ENCODE results near the gene CITED4. TPM values are rescaled to one million over a fixed set of nuclear protein-coding genes. Genes with fewer than 3 reads are reported as not detected.

The CITED4 gene
- total and polyA plus RNA-seq, 4 donors, result 0.89 to 12.1 (median 7.1) TPM

DNA sequence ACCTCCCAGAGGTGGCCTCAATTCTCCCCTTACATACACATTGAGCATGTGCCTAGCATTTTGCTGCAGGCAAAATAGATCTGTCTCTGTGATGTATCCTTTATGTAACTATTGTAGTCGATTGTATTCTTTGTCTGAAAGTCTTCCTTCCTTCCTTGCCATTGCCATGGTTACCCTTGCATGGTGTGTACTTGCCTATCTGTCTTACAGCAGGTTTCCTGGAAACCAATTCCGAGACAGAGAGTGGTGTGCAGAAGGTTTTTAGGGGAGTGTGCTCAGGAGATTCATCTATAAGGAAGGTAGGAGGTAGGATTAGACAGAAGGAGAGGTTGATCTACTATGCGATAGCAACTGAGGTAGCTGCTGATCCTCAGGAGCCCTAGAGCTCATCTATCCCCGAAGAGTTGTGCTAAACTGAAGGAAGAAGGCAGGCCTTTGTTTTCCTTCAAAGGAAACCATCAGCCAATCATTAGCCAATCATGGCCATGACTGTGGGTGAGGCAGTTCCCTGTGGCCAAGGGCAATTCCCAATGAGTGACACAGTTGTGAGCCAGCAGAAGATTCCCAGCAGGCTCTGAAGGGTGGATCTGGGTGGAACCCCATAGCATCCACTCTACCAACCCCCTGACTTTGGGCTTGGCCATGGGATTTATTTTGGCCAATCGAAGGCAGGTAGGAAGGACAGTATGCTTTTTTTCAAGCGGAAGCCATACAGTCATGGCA lies 15.0 kb downstream of the CITED4 start:
- Histone ChIP-seq H3K4me1 (ENCODE audit: control insufficient read depth, insufficient read depth, low read length) (peaks cover 12% of the 10 kb centered on the region), H3K27me3 (ENCODE audit: control insufficient read depth, insufficient read depth, low read length) (no peaks in the 10 kb centered on the region), H3K4me3 (ENCODE audit: low read depth, low read length) (no peak overlapping the region), H3K27ac (ENCODE audit: low read depth, low read length) (no peak overlapping the region), H3K36me3 (ENCODE audit: control insufficient read depth, insufficient read depth, low read length) (no peaks in the 10 kb centered on the region), H3K9me3 (ENCODE audit: control insufficient read depth, insufficient read depth, low read length) (no peaks in the 10 kb centered on the region)
- 64% methylated on average over 5 of the region's 6 CpGs for WGBS (ENCODE audit: insufficient coverage)
- peak in 2 of 6 donors; percentile 41 to 85 for DNase-seq (ENCODE audit: low read depth in 4 of 6, low spot score in 6 of 6)

DNA sequence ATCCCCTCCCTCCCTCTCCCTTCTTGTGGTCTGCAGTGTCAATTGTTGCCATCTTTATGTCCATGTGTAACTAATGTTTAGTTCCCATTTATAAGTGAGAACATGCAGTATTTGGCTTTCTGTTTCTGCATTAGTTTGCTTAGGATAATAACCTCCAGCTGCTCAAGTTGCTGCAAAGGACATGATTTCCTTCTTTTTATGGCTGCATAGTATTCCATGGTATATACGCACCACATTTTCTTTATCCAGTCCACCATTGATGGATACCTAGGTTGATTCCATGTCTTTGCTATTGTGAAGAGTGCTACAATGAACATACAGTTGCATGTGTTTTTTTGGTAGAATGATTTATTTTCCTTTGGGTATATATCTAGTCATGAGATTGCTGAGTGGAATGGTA lies 16.3 kb downstream of the CITED4 start:
- no peak overlapping the region for H3K27ac ChIP-seq (ENCODE audit: low read depth, low read length)
- DNase-seq (ENCODE audit: low read depth in 4 of 6, low spot score in 6 of 6), result no peak
- no peaks in the 10 kb centered on the region for H3K36me3 ChIP-seq (ENCODE audit: control insufficient read depth, insufficient read depth, low read length)
- peaks cover 12% of the 10 kb centered on the region for H3K4me1 ChIP-seq (ENCODE audit: control insufficient read depth, insufficient read depth, low read length)
- no peaks in the 10 kb centered on the region for H3K27me3 ChIP-seq (ENCODE audit: control insufficient read depth, insufficient read depth, low read length)
- no peak overlapping the region for H3K4me3 ChIP-seq (ENCODE audit: low read depth, low read length)
- no peaks in the 10 kb centered on the region for H3K9me3 ChIP-seq (ENCODE audit: control insufficient read depth, insufficient read depth, low read length)
- no CpG with 5 or more reads among the region's 1 CpG for WGBS (ENCODE audit: insufficient coverage)

DNA sequence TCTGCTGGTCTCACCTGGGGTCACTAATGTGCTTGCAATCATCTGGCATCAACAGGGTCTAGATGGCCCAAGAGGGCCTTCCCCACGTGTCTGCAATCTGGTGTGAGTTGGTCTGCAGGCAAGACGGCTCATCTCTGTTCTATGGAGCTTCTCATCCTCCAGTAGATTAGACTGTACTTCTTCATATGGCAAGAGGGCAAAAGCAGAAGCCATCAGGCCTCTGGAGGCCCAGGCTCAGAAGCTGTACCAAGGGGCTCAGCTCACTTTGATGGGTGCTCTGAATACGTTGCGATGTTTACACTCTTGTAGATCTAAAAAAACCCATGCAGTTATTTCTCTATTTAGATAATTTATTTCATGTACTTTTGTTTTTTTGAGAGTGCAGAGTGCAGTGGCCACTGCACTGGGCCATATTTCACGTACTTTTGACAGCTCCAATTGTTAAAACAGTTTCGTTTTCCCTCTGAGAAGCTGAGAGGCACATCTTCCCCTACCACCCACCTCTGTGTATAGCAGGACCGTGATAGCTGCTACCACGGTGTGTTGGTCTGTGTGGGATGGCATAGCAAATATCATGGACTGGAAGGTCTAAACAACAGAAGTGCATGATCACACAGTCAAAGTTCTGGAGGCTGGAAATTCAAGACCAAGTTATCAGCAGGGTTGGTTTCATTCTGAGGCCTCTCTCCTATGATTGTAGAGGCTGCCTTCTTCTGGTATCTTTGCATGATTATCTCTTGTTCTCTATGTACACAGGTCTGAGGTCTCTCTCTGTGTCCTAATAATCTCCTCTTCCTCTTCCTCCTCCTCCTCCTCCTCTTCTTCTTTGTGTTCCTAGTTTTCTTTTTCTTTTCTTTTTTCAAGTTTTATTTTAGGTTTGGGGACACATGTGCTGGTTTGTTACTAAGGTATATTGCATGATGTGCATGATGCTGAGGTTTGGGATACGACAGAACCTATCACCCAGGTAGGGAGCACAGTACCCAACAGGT lies 17.0 kb downstream of the CITED4 start:
- no peak for DNase-seq (ENCODE audit: low read depth in 4 of 6, low spot score in 6 of 6)
- Histone ChIP-seq H3K27me3 (ENCODE audit: control insufficient read depth, insufficient read depth, low read length) (no peaks in the 10 kb centered on the region), H3K27ac (ENCODE audit: low read depth, low read length) (no peak overlapping the region), H3K36me3 (ENCODE audit: control insufficient read depth, insufficient read depth, low read length) (peaks cover under 1% of the 10 kb centered on the region), H3K9me3 (ENCODE audit: control insufficient read depth, insufficient read depth, low read length) (no peaks in the 10 kb centered on the region), H3K4me3 (ENCODE audit: low read depth, low read length) (no peak overlapping the region), H3K4me1 (ENCODE audit: control insufficient read depth, insufficient read depth, low read length) (peaks cover 12% of the 10 kb centered on the region)
- 67% methylated on average over 1 of the region's 9 CpGs for WGBS (ENCODE audit: insufficient coverage)

DNA sequence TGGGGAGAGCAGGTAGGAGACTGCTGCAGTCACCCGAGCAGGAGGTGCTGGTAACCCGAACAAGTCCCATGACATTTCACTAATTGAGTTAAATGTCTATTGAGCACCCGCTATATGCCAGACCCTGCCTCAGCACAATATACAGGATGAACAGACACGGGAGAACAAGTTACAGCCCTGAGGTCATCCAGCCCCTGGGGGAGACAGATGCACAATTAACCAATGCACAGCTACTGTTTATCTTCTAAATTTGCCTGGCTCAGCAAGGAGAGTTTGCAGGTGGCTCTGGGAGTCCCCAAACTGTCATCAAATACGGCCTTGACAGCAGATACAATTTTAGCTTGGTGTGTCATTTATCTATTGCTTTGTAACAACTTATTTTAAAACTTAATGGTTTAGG lies 18.1 kb downstream of the CITED4 start:
- DNase-seq (ENCODE audit: low read depth in 4 of 6, low spot score in 6 of 6), result peak in 1 of 6 donors; percentile 59
- H3K9me3 ChIP-seq (ENCODE audit: control insufficient read depth, insufficient read depth, low read length), result no peaks in the 10 kb centered on the region
- H3K4me3 ChIP-seq (ENCODE audit: low read depth, low read length), result no peak overlapping the region
- H3K27me3 ChIP-seq (ENCODE audit: control insufficient read depth, insufficient read depth, low read length), result no peaks in the 10 kb centered on the region
- H3K36me3 ChIP-seq (ENCODE audit: control insufficient read depth, insufficient read depth, low read length), result peaks cover 11% of the 10 kb centered on the region
- H3K4me1 ChIP-seq (ENCODE audit: control insufficient read depth, insufficient read depth, low read length), result peaks cover 6% of the 10 kb centered on the region
- 47% methylated on average over 3 of the region's 5 CpGs for WGBS (ENCODE audit: insufficient coverage)
- no peak overlapping the region for H3K27ac ChIP-seq (ENCODE audit: low read depth, low read length)

DNA sequence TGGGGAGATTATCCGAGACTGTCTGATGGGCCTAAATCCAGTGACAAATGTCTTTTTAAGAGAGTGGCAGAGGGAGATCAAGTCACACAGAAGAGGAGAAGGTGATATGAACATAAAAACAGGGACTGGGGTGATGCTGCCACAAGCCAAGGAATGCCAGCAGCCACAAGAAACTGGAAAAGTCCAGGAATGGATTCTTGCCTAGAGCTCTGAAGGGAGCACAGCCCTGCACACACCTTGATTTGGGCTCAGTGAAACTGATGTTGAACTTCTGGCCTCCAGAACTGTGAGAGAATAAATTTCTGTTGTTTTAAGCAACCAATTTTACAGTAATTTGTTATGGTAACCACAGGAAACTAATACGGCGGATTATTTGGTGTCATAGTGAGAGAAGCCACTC lies 19.5 kb downstream of the CITED4 start:
- Histone ChIP-seq H3K27me3 (ENCODE audit: control insufficient read depth, insufficient read depth, low read length) (no peaks in the 10 kb centered on the region), H3K4me1 (ENCODE audit: control insufficient read depth, insufficient read depth, low read length) (peaks cover 4% of the 10 kb centered on the region), H3K27ac (ENCODE audit: low read depth, low read length) (no peak overlapping the region), H3K36me3 (ENCODE audit: control insufficient read depth, insufficient read depth, low read length) (peaks cover 25% of the 10 kb centered on the region), H3K4me3 (ENCODE audit: low read depth, low read length) (no peak overlapping the region), H3K9me3 (ENCODE audit: control insufficient read depth, insufficient read depth, low read length) (no peaks in the 10 kb centered on the region)
- no peak for DNase-seq (ENCODE audit: low read depth in 4 of 6, low spot score in 6 of 6)
- WGBS (ENCODE audit: insufficient coverage), result 97% methylated on average over 3 of the region's 3 CpGs

DNA sequence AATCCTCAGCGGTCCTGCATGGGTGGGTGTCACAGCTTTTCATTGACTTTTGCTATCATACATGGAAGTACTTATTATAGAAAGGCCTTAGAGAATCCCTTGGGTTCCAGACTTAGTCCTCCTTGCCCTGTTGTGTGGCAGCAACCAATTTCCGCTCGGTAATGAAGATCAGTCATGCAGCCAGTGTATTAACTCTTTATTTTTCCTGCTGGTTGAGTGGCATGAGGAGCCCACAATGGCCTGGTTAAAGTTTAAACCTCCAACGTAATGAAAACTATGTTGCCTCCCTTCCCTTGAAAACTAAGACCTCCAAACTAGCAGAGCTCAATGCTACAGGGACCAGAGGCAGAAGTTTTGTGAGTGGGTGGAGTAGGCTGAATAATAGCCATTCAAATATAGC lies 20.0 kb downstream of the CITED4 start:
- H3K4me3 ChIP-seq (ENCODE audit: low read depth, low read length), result no peak overlapping the region
- no peaks in the 10 kb centered on the region for H3K9me3 ChIP-seq (ENCODE audit: control insufficient read depth, insufficient read depth, low read length)
- H3K36me3 ChIP-seq (ENCODE audit: control insufficient read depth, insufficient read depth, low read length), result peaks cover 29% of the 10 kb centered on the region
- no peak for DNase-seq (ENCODE audit: low read depth in 4 of 6, low spot score in 6 of 6)
- H3K27me3 ChIP-seq (ENCODE audit: control insufficient read depth, insufficient read depth, low read length), result no peaks in the 10 kb centered on the region
- H3K4me1 ChIP-seq (ENCODE audit: control insufficient read depth, insufficient read depth, low read length), result no peaks in the 10 kb centered on the region
- no peak overlapping the region for H3K27ac ChIP-seq (ENCODE audit: low read depth, low read length)
- no CpG with 5 or more reads among the region's 4 CpGs for WGBS (ENCODE audit: insufficient coverage)

DNA sequence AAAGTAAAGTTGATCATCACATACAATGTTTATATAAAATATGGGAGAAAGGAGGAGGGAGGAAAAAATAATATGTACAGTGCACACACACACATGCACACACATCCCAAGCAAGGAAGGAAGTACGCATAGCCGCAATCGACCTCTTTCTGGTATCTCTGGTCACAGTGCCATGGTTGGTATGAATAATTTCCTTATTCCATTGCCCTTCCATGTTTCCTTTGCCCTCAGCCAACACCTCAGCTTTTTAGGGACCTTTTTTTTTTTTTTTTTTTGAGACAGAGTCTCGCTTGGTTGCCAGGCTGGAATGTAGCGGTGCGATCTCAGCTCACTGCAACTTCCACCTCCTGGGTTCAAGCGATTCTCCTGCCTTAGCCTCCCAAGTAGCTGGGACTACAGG lies 20.6 kb downstream of the CITED4 start:
- no peaks in the 10 kb centered on the region for H3K4me1 ChIP-seq (ENCODE audit: control insufficient read depth, insufficient read depth, low read length)
- WGBS (ENCODE audit: insufficient coverage), result no CpG with 5 or more reads among the region's 7 CpGs
- H3K4me3 ChIP-seq (ENCODE audit: low read depth, low read length), result no peak overlapping the region
- DNase-seq (ENCODE audit: low read depth in 4 of 6, low spot score in 6 of 6), result no peak
- H3K9me3 ChIP-seq (ENCODE audit: control insufficient read depth, insufficient read depth, low read length), result no peaks in the 10 kb centered on the region
- no peaks in the 10 kb centered on the region for H3K27me3 ChIP-seq (ENCODE audit: control insufficient read depth, insufficient read depth, low read length)
- no peak overlapping the region for H3K27ac ChIP-seq (ENCODE audit: low read depth, low read length)
- H3K36me3 ChIP-seq (ENCODE audit: control insufficient read depth, insufficient read depth, low read length), result peaks cover 29% of the 10 kb centered on the region

DNA sequence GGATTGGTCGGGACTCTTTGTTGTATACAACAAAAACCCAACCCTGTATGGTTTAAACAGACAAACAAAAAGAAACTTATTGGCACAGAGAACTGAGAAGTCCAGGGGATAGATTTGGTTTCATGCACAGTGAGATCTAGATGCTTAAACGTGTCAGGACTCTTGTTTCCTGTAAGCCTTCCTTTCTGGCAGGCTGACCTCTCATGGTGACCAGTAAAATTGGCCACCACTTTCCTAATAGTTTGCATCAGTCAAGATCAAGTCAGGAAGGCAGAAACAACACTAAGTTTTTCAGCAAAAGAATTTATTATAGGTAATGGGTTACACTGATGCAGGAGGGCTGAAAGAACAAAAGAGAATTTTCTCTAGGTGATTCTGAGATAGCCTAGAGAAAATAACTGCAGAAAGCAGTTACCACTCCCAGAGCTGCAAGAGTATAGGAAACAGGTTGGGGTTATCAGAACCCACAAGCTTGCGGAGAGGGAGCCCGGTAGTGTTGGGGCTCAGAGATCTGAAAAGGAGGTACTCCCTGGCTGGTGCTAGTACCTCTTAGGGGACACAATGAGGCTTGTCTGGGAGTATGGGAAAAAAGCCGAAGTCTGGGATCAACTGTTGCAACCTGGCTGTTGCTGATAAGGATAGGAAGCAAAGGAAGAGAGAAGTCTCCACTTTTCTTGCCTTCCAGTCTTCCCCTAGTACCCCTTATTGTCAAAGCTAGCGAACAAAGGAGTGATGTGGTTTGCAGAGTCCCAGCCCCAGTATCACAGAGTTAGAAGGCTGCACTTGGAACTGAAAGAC lies 21.4 kb downstream of the CITED4 start:
- Histone ChIP-seq H3K36me3 (ENCODE audit: control insufficient read depth, insufficient read depth, low read length) (peaks cover 30% of the 10 kb centered on the region), H3K27ac (ENCODE audit: low read depth, low read length) (no peak overlapping the region), H3K9me3 (ENCODE audit: control insufficient read depth, insufficient read depth, low read length) (no peaks in the 10 kb centered on the region), H3K4me3 (ENCODE audit: low read depth, low read length) (no peak overlapping the region), H3K4me1 (ENCODE audit: control insufficient read depth, insufficient read depth, low read length) (no peaks in the 10 kb centered on the region), H3K27me3 (ENCODE audit: control insufficient read depth, insufficient read depth, low read length) (no peaks in the 10 kb centered on the region)
- no peak for DNase-seq (ENCODE audit: low read depth in 4 of 6, low spot score in 6 of 6)
- WGBS (ENCODE audit: insufficient coverage), result 63% methylated on average over 4 of the region's 6 CpGs

DNA sequence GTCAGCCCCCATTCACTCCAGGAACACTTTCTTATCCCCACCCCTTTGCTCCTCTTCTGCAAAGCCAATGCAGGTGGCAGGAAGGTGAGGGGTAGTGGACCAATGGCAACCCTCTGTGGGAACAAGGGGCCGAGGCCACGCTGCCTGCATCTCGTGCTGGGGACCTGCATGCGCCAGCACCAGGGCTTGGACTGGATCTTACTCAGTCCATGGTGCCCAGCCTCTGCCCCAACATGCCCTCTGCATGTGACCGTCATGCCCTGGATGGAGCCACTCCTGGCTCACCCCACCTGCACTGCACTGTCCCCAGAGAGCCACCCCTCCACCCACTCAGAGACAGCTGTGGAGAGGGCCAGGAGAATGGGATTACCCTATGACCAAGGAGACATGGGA lies 22.2 kb downstream of the CITED4 start:
- WGBS (ENCODE audit: insufficient coverage), result 93% methylated on average over 4 of the region's 5 CpGs
- Histone ChIP-seq H3K4me1 (ENCODE audit: control insufficient read depth, insufficient read depth, low read length) (no peaks in the 10 kb centered on the region), H3K27ac (ENCODE audit: low read depth, low read length) (no peak overlapping the region), H3K4me3 (ENCODE audit: low read depth, low read length) (no peak overlapping the region), H3K27me3 (ENCODE audit: control insufficient read depth, insufficient read depth, low read length) (no peaks in the 10 kb centered on the region), H3K36me3 (ENCODE audit: control insufficient read depth, insufficient read depth, low read length) (peaks cover 34% of the 10 kb centered on the region), H3K9me3 (ENCODE audit: control insufficient read depth, insufficient read depth, low read length) (no peaks in the 10 kb centered on the region)
- no peak for DNase-seq (ENCODE audit: low read depth in 4 of 6, low spot score in 6 of 6)
